ENCODE measurements around the gene METTL25. TPM values are rescaled to one million over a fixed set of nuclear protein-coding genes. Genes with fewer than 3 reads are reported as not detected.

Gene METTL25, protein sequence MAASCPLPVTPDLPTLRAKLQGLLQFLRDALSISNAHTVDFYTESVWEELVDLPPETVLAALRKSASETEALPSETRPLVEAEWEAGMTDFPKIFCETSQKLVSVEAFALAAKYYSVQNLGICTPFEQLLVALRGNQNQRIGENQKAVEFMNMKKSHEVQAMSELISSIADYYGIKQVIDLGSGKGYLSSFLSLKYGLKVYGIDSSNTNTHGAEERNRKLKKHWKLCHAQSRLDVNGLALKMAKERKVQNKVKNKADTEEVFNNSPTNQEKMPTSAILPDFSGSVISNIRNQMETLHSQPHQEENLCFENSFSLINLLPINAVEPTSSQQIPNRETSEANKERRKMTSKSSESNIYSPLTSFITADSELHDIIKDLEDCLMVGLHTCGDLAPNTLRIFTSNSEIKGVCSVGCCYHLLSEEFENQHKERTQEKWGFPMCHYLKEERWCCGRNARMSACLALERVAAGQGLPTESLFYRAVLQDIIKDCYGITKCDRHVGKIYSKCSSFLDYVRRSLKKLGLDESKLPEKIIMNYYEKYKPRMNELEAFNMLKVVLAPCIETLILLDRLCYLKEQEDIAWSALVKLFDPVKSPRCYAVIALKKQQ
- total RNA-seq (8.5 and 9.1 TPM in 2 replicates), polyA plus RNA-seq (14.5 and 15.3 TPM in 2 replicates)

DNA sequence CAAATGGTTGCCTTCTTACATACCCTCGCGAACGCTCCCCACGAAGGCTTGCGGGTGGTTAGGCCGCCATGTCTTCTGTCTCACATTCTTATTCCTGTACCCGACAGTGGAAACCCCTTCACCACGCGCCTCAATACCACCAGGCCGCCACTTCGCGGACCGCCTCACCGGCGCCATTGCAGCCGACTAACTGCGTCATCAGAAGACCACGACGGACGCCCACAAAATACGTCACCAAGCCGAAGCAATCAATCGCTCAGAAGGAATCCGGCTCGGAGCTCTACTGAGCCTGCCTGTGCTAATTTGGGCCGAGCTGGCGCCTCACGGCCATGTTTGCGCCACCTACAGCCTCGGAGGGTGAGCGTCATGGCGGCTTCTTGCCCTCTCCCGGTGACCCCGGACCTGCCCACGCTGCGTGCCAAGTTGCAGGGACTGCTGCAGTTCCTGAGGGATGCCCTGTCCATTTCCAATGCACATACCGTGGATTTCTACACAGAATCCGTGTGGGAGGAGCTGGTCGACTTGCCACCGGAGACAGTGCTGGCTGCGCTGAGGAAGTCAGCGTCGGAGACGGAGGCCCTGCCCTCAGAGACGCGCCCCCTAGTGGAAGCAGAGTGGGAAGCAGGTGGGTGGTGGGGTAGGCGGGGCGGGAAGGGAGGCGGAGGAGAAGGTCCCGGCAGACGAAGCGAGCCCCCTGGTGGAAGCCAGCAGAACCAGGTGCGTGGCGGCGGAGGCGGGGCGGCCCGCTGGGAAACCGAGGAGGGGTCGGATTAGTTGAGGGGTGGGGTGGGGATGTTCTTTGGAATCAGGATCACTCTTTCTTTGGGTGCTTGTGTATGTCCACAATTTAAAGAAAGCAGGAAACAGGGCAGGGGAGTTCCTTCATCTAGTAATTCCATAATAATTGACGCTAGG, at the start of gene METTL25, which contains the start of gene CCDC59:
Gene METTL25, plus strand, starts transcription at position 330 of the 915 bp plus-strand sequence. Its CDS starts 37 bp downstream, at position 367.
Gene CCDC59, minus strand, starts transcription at position 188 of the 915 bp plus-strand sequence. Its CDS starts 11 bp downstream, at position 177.
- peak; percentile 98 to 99 for DNase-seq (ENCODE audit: low read depth in 1 of 2, low spot score in 1 of 2)
- peak; percentile 93 for TF ChIP-seq CTCF (IDR thresholded peaks at IDR 0.05; ENCODE audit: low read depth, low read length)
- H3K27me3 ChIP-seq: no peaks in the 10 kb centered on the region

DNA sequence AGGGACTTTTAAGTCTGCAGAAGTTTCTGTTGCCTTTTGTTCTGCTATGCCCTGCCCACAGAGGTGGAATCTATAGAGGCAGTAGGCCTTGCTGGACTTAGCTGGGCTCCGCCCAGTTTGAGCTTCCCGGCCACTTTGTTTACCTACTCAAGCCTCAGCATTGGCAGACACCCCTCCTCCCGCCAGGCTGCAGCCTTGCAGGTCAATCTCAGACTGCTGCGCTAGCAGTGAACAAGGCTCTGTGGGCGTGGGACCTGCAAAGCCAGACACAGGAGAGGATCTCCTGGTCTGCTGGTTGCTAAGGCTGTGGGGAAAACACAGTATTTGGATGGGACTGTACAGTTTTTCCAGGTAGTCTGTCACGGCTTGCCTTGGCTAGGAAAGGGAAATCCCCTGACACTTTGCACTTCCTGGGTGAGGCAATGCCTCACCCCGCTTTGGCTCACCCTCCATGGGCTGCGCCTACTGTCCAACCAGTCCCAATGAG, 43.9 kb upstream of the METTL25 start:
- Histone ChIP-seq H3K4me3 (no peak overlapping the region), H3K4me1 (ENCODE audit: low read depth) (no peaks in the 10 kb centered on the region), H3K27ac (no peak overlapping the region), H3K36me3 (no peaks in the 10 kb centered on the region), H3K27me3 (no peaks in the 10 kb centered on the region), H3K9me3 (ENCODE audit: low read depth) (no peaks in the 10 kb centered on the region)
- peak in 1 of 2 donors; percentile 15 for DNase-seq (ENCODE audit: low read depth in 1 of 2, low spot score in 1 of 2)
- TF ChIP-seq CTCF (IDR thresholded peaks at IDR 0.05; ENCODE audit: low read depth, low read length): no peak

More for the DNA sequence above, at the start of gene METTL25, which contains the start of gene CCDC59:
- peaks cover 16% of the 10 kb centered on the region for H3K4me1 ChIP-seq (ENCODE audit: low read depth)
- no peaks in the 10 kb centered on the region for H3K9me3 ChIP-seq (ENCODE audit: low read depth)
- H3K27ac ChIP-seq: peak within 1 kb of the TSS; percentile 98
- peak within 1 kb of the TSS; percentile 92 for H3K4me3 ChIP-seq
- H3K36me3 ChIP-seq: peaks cover 30% of the 10 kb centered on the region

DNA sequence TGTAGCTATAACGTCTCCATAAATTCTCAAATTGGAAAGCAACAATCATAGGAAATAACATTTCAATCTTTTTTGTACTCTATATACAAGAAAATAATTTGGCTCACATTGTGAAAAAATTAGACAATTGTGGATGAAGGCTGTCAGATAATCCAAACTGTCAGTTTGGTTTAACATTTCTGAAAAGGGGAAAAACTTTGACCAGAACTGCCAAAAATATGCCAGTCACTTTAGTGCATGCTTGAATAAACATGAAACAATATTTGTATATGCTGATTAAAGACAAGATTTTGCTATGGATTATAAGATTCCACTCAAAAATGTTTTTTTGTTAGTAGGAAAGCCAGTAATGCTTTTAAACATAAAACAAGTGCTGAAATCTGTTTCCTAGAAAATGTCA, 39.1 kb upstream of the METTL25 start:
- Histone ChIP-seq H3K27ac (no peak overlapping the region), H3K9me3 (ENCODE audit: low read depth) (no peaks in the 10 kb centered on the region), H3K27me3 (no peaks in the 10 kb centered on the region), H3K36me3 (no peaks in the 10 kb centered on the region), H3K4me3 (no peak overlapping the region), H3K4me1 (ENCODE audit: low read depth) (no peaks in the 10 kb centered on the region)
- no peak for DNase-seq (ENCODE audit: low read depth in 1 of 2, low spot score in 1 of 2)
- TF ChIP-seq CTCF (IDR thresholded peaks at IDR 0.05; ENCODE audit: low read depth, low read length): no peak

GRCh38 chr12:82325540-82326336, 32.6 kb upstream of the METTL25 start:
- TF ChIP-seq CTCF (IDR thresholded peaks at IDR 0.05; ENCODE audit: low read depth, low read length): no peak
- peaks cover 7% of the 10 kb centered on the region for H3K4me1 ChIP-seq (ENCODE audit: low read depth)
- H3K27me3 ChIP-seq: no peaks in the 10 kb centered on the region
- peak overlapping the region; percentile 17 for H3K27ac ChIP-seq
- H3K36me3 ChIP-seq: no peaks in the 10 kb centered on the region
- no peaks in the 10 kb centered on the region for H3K9me3 ChIP-seq (ENCODE audit: low read depth)
- DNase-seq (ENCODE audit: low read depth in 1 of 2, low spot score in 1 of 2): no peak
- H3K4me3 ChIP-seq: no peak overlapping the region

Data from cardiac muscle cell (in vitro differentiated cells and primary cell).